Hematopoietic multipotent progenitor cell treated with erythropoietin and hydrocortisone succinate and interleukin-3 and kit ligand, for 15 days (in vitro differentiated cells): ENCODE data around the gene CYTIP.
"Not testable (repeated sequence)": the region's sequence is repeated elsewhere in the genome, so short reads cannot be mapped to it uniquely, and the experiment has no call there.

ENCODE experiments used
- DNase-seq: peaks from one replicate; pipeline ENCODE4 v3.0.0-alpha.2; 2015; ENCODE audit warnings: low spot score

CYTIP gene

GRCh38 chr2:157368508-157368907 lies 75.4 kb downstream of the CYTIP start:
- not testable (repeated sequence) for DNase-seq

DNA sequence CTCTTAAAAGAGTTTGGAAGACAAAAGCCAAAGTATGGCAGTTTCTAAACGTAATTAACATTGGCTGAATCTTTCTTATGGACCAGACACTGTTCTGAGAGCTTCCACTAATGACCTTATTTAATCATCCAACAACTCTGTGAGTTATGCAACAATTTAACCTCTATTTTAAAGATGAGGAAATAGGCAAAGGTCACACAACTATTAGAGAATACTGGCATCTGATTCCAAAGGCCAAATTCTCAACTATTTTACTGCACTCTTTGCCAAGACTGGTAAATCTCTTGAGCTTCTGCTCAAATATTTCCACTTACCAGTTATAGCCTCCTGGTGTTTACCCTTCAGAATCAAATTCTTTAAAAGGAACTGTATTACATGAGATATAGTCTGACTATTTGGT lies 76.2 kb downstream of the CYTIP start:
- no peak for DNase-seq
